Activated CD4-positive, alpha-beta T cell treated with anti-CD3 and anti-CD28 coated beads, Interleukin-2, amount 10 ng/mL, durations not matched to agents 24 days and 14 days (primary cell): Measurements from ENCODE around the gene ATG10. TPM values are rescaled to one million over a fixed set of nuclear protein-coding genes. Genes with fewer than 3 reads are reported as not detected.
"Not testable (repeated sequence)": the region's sequence is repeated elsewhere in the genome, so short reads cannot be mapped to it uniquely, and the experiment has no call there.

ENCODE experiments used
- DNase-seq: peaks from one replicate; pipeline ENCODE4 v3.0.0; 2022
- H3K27ac Mint-ChIP-seq: one replicate; pipeline ENCODE4 v1.8.0; 2022; ENCODE audit warnings: mild to moderate bottlenecking, mixed read lengths
- H3K27me3 Mint-ChIP-seq: one replicate; pipeline ENCODE4 v1.8.0; 2022; ENCODE audit warnings: mixed read lengths
- H3K36me3 Mint-ChIP-seq: one replicate; pipeline ENCODE4 v1.8.0; 2022; ENCODE audit warnings: low read depth, mild to moderate bottlenecking, mixed read lengths
- H3K4me1 Mint-ChIP-seq: one replicate; pipeline ENCODE4 v1.8.0; 2021; ENCODE audit warnings: mixed read lengths
- H3K4me3 Mint-ChIP-seq: one replicate; pipeline ENCODE4 v1.8.0; 2022; ENCODE audit warnings: mild to moderate bottlenecking, moderate library complexity, mixed read lengths
- H3K9me3 Mint-ChIP-seq: one replicate; pipeline ENCODE4 v1.8.0; 2021; ENCODE audit warnings: mixed read lengths
- intact Hi-C: fragments of 100-400 bp; cut with micrococcal nuclease; formaldehyde crosslinking; loops from one replicate; pipeline ENCODE4 v1.15.1; 2023
- total RNA-seq: library from RNA; stranded (reverse); gene quantifications from 2 replicates; pipeline ENCODE4 v1.2.3, GENCODE V29; 2022

The ATG10 gene
- total RNA-seq, 1 donor from 2014 or later: 5.9 TPM

GRCh38 chr5:82272571-82273356 lies 300.9 kb downstream of the ATG10 start:
- intact Hi-C loops, H3K27ac Mint-ChIP-seq, H3K9me3 Mint-ChIP-seq, H3K27me3 Mint-ChIP-seq, H3K4me3 Mint-ChIP-seq, DNase-seq: not testable (repeated sequence)
- Mint-ChIP-seq H3K36me3 (peaks cover 68% of the 10 kb centered on the region), H3K4me1 (peaks cover 16% of the 10 kb centered on the region)

DNA sequence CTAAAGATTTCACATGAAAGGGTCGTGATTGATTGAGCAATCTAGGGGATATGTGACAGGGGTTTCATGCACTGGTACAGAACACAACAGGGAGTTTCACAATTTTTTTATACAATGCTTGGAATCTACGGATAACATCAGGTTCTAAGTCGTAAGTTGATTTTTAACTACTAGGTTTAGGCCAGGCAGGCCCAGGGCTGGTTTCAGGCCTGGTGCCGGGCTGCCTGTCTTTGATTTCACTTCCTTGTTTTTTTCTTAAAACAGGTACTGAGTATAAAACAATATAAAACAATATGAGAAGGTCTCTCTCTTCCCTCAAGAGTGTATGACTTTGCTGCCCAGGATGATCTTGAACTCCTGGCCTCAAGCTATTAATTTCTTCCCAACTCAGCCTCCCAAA lies 301.6 kb downstream of the ATG10 start:
- H3K9me3 Mint-ChIP-seq, DNase-seq, intact Hi-C loops, H3K27ac Mint-ChIP-seq, H3K4me3 Mint-ChIP-seq, H3K27me3 Mint-ChIP-seq: not testable (repeated sequence)
- Mint-ChIP-seq H3K4me1 (peaks cover 17% of the 10 kb centered on the region), H3K36me3 (peaks cover 72% of the 10 kb centered on the region)

GRCh38 chr5:82274343-82275211 lies 302.8 kb downstream of the ATG10 start:
- Mint-ChIP-seq H3K27ac (peak overlapping the region; percentile 51), H3K4me3 (no peak overlapping the region)

GRCh38 chr5:82275216-82275664 lies 303.4 kb downstream of the ATG10 start:
- DNase-seq: no peak
- peaks cover 60% of the 10 kb centered on the region for H3K36me3 Mint-ChIP-seq
- intact Hi-C loops: loop anchor here (5.0 kb wide), 3 partner anchors 82 to 523 kb away; partner anchors contain the start of gene SSBP2
- peaks cover 27% of the 10 kb centered on the region for H3K4me1 Mint-ChIP-seq
- H3K27me3 Mint-ChIP-seq: no peaks in the 10 kb centered on the region
- H3K27ac Mint-ChIP-seq: peak overlapping the region; percentile 46
- no peaks in the 10 kb centered on the region for H3K9me3 Mint-ChIP-seq
- peak overlapping the region; percentile 39 for H3K4me3 Mint-ChIP-seq

More at GRCh38 chr5:82274343-82275211, 302.8 kb downstream of the ATG10 start:
- intact Hi-C loops: loop anchor here (5.0 kb wide), 3 partner anchors 83 to 522 kb away; partner anchors contain the start of gene SSBP2
- Mint-ChIP-seq H3K9me3 (no peaks in the 10 kb centered on the region), H3K36me3 (peaks cover 64% of the 10 kb centered on the region), H3K4me1 (peaks cover 21% of the 10 kb centered on the region), H3K27me3 (no peaks in the 10 kb centered on the region)
- no peak for DNase-seq

DNA sequence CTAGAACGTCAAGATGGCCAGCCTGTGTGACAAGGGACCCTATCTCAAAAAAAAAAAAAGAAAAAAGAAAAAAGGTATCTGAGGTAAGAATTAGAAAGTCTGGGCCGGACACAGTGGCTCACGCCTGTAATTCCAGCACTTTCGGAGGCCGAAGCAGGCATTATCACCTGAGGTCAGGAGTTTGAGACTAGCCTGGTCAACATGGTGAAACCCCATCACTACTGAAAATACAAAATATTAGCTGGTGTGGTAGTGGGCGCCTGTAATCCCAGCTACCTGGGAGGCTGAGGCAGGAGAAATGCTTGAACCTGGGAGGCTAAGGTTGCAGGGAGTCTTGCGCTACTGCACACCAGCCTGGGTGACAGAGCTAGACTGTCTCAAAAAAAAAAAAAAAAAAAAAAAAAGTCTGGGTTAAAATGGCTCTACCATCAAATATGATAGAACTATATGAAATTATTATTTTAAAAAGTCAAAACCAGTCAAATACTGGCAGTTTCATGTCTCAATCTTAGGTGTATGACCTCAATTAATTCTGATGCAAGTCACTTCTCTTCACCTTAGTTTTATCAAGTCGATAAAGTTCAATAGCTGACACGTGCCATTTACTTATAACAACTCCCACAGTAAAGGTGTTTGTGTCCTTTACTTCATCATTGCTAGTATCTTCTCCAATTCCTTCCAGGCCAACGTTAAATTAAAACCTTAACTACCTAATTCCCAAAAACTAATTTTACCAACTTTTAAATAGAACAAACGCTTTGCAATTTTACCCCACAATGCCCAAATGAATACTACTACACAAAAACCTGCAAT lies 305.2 kb downstream of the ATG10 start:
- no peaks in the 10 kb centered on the region for H3K9me3 Mint-ChIP-seq
- no peak for DNase-seq
- H3K4me3 Mint-ChIP-seq: peak overlapping the region; percentile 89
- H3K4me1 Mint-ChIP-seq: peaks cover 35% of the 10 kb centered on the region
- H3K36me3 Mint-ChIP-seq: peaks cover 54% of the 10 kb centered on the region
- H3K27me3 Mint-ChIP-seq: no peaks in the 10 kb centered on the region
- peak overlapping the region; percentile 98 for H3K27ac Mint-ChIP-seq
- intact Hi-C loops: loop anchor here (5.0 kb wide), 3 partner anchors 80 to 525 kb away; partner anchors contain the start of gene SSBP2

- peaks cover 52% of the 10 kb centered on the region for H3K36me3 Mint-ChIP-seq
- peak overlapping the region; percentile 89 for H3K4me3 Mint-ChIP-seq
- peaks cover 33% of the 10 kb centered on the region for H3K4me1 Mint-ChIP-seq
- DNase-seq: no peak
- peak overlapping the region; percentile 98 for H3K27ac Mint-ChIP-seq
- H3K27me3 Mint-ChIP-seq: no peaks in the 10 kb centered on the region
- intact Hi-C loops: loop anchor here (5.0 kb wide), 3 partner anchors 80 to 525 kb away; partner anchors contain the start of gene SSBP2
- no peaks in the 10 kb centered on the region for H3K9me3 Mint-ChIP-seq
Measured at GRCh38 chr5:82277613-82277986, 305.8 kb downstream of the ATG10 start.

DNA sequence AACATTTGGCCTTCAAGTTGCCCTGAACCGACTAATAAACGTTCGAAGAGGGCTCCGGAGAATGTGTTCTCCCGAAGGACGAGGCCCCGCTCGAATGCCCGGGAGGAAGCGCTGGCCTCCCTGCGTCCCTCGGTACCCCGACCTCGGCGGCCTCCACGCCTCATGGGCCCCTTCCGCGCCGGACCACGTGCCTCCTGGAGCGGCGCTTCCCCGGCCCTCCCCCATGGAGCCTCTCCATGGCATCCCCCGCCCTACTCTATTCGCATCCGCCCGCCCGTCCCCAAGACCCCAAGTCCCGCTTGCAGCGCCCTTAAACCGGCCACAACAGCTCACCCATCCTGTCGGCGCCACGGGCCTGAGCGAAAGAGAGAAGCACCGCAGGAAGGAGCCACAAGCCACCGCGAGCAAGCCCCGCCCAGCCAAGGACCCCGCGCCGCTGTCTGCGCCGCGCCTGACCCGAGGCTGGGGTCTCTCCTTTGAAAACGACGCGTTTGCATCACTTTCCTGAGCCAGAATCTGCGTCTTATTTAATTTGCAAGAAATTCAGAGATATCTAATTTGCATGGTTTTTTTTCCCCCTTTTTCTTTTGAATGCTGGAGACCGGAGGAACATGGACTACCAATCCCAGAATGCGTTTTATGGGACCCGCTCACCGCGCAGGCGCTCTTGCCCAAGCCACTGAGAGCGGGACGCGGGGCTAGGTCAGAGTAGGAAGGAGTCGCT lies 306.3 kb downstream of the ATG10 start, which contains the start of gene RPS23:
RPS23 (minus strand) TSS at position 368 of the 724 bp plus-strand sequence; CDS start at position 337, 31 bp downstream.
- Mint-ChIP-seq H3K27ac (peak within 1 kb of the TSS; percentile 98), H3K9me3 (no peaks in the 10 kb centered on the region), H3K4me1 (peaks cover 32% of the 10 kb centered on the region), H3K36me3 (peaks cover 50% of the 10 kb centered on the region), H3K4me3 (peak within 1 kb of the TSS; percentile 89), H3K27me3 (no peaks in the 10 kb centered on the region)
- DNase-seq: peak; percentile 96
- intact Hi-C loops: loop anchor here (1.0 to 5.0 kb wide), 6 partner anchors 79 to 977 kb away; partner anchors contain the start of genes ATG10, SSBP2, TMEM167A and XRCC4

DNA sequence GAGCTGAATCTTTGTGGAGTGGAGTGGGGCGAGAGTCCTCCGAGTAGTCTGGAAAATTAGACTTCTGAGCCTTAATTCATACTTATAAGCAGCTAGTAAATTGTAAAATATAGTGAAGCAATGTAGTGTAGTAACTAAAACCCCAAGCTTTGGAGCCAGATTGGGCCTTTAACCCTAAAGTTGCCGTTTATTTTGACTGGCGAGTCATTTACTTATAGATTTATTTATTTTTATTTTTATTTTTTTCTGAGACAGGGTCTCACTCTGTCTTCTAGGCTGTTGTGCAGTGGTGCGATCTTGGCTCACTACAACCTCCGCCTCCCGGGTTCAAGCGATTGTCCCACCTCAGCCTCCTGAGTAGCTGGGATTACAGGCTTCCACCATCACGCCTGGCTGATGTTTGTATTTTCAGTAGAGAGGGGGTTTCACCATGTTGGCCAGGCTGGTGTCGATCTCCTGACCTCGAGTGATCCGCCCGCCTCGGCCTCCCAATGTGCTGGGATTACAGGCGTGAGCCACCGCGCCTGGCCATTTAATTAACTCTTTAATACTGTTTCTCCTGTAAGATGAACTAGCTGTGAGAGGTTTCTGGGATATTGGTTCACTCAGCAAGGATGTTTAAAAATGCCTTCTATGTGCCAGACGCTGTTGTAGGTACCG lies 307.0 kb downstream of the ATG10 start:
- Mint-ChIP-seq H3K36me3 (peaks cover 45% of the 10 kb centered on the region), H3K4me3 (peak overlapping the region; percentile 89), H3K9me3 (no peaks in the 10 kb centered on the region), H3K27me3 (no peaks in the 10 kb centered on the region), H3K4me1 (peaks cover 32% of the 10 kb centered on the region), H3K27ac (peak overlapping the region; percentile 98)
- intact Hi-C loops: loop anchor here (1.0 to 5.0 kb wide), 6 partner anchors 78 to 978 kb away; partner anchors contain the start of genes ATG10, SSBP2, TMEM167A and XRCC4
- no peak for DNase-seq

DNA sequence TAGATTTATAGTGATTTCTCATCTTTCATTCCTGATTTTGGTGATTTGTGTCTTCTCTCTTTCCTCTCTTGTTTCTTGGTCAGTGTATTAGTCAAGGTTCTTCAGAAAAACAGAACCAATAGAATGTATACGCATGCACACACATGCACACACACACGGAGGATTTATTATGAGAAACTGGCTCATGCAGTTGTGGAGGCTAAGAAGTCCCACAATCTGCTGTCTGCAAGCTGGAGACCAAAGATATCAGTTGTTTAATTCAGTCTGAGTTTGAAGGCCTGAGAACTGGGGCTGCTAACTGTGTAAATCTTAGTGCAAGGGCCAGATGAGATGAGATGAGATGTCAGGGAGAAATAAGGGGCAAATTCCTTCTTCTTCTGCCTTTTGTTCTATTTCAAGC lies 312.1 kb downstream of the ATG10 start:
- H3K4me3 Mint-ChIP-seq: no peak overlapping the region
- DNase-seq: no peak
- no peaks in the 10 kb centered on the region for H3K9me3 Mint-ChIP-seq
- peaks cover 16% of the 10 kb centered on the region for H3K4me1 Mint-ChIP-seq
- H3K27me3 Mint-ChIP-seq: no peaks in the 10 kb centered on the region
- no peak overlapping the region for H3K27ac Mint-ChIP-seq
- H3K36me3 Mint-ChIP-seq: no peaks in the 10 kb centered on the region
- intact Hi-C loops: no loop called here

GRCh38 chr5:82285206-82285605 lies 313.4 kb downstream of the ATG10 start:
- H3K4me3 Mint-ChIP-seq: no peak overlapping the region
- intact Hi-C loops: no loop called here
- H3K9me3 Mint-ChIP-seq: no peaks in the 10 kb centered on the region
- no peak overlapping the region for H3K27ac Mint-ChIP-seq
- peaks cover 8% of the 10 kb centered on the region for H3K4me1 Mint-ChIP-seq
- no peaks in the 10 kb centered on the region for H3K36me3 Mint-ChIP-seq
- DNase-seq: no peak
- H3K27me3 Mint-ChIP-seq: no peaks in the 10 kb centered on the region

GRCh38 chr5:82287625-82288024 lies 315.8 kb downstream of the ATG10 start:
- intact Hi-C loops: no loop called here

GRCh38 chr5:82290005-82290404 lies 318.2 kb downstream of the ATG10 start:
- intact Hi-C loops: no loop called here
- no peak for DNase-seq
- H3K27me3 Mint-ChIP-seq: no peaks in the 10 kb centered on the region
- H3K4me3 Mint-ChIP-seq: no peak overlapping the region
- H3K4me1 Mint-ChIP-seq: no peaks in the 10 kb centered on the region
- no peaks in the 10 kb centered on the region for H3K9me3 Mint-ChIP-seq
- H3K36me3 Mint-ChIP-seq: no peaks in the 10 kb centered on the region
- H3K27ac Mint-ChIP-seq: no peak overlapping the region

More at GRCh38 chr5:82287625-82288024, 315.8 kb downstream of the ATG10 start:
- Mint-ChIP-seq H3K36me3 (no peaks in the 10 kb centered on the region), H3K4me1 (no peaks in the 10 kb centered on the region), H3K27me3 (no peaks in the 10 kb centered on the region), H3K4me3 (no peak overlapping the region), H3K27ac (no peak overlapping the region), H3K9me3 (no peaks in the 10 kb centered on the region)
- DNase-seq: no peak
